Trophoblast cell (in vitro differentiated cells and primary cell): ENCODE data around the gene ZGRF1.

Source experiments
- DNase-seq, 2 donors: peaks; one replicate each; pipeline ENCODE4 v3.0.0-alpha.2; 2016
- H2AFZ ChIP-seq: 2 replicates; pipeline ENCODE4 v1.6.1; 2013; ENCODE audit warnings: low read length, moderate library complexity, mild to moderate bottlenecking; ENCODE audit not compliant: insufficient read depth, poor library complexity
- H2AK5ac ChIP-seq: 2 replicates; pipeline ENCODE4 v1.6.1; 2013; ENCODE audit warnings: mild to moderate bottlenecking, low read length
- H2BK120ac ChIP-seq: 2 replicates; pipeline ENCODE4 v1.6.1; 2013; ENCODE audit warnings: low read length, mild to moderate bottlenecking, moderate library complexity; ENCODE audit not compliant: insufficient read depth, poor library complexity
- H2BK12ac ChIP-seq: 2 replicates; pipeline ENCODE4 v1.6.1; 2013; ENCODE audit warnings: mild to moderate bottlenecking, low read length, moderate library complexity
- H2BK5ac ChIP-seq: 2 replicates; pipeline ENCODE4 v1.6.1; 2013; ENCODE audit warnings: low read length, low read depth, moderate library complexity, mild to moderate bottlenecking; ENCODE audit not compliant: poor library complexity
- H3K14ac ChIP-seq: 2 replicates; pipeline ENCODE4 v1.6.1; 2013; ENCODE audit warnings: mild to moderate bottlenecking, low read length
- H3K18ac ChIP-seq: 2 replicates; pipeline ENCODE4 v1.6.1; 2013; ENCODE audit warnings: mild to moderate bottlenecking, low read length
- H3K23ac ChIP-seq: 2 replicates; pipeline ENCODE4 v1.6.1; 2013; ENCODE audit warnings: low read length
- H3K27ac ChIP-seq: 2 replicates; pipeline ENCODE4 v1.5.1; 2013; ENCODE audit warnings: low read depth, mild to moderate bottlenecking, inconsistent platforms, low read length, moderate library complexity
- H3K27me3 ChIP-seq: 2 replicates; pipeline ENCODE4 v1.6.1; 2013; ENCODE audit warnings: inconsistent platforms, mild to moderate bottlenecking, low read length, moderate library complexity; ENCODE audit not compliant: insufficient read depth
- H3K36me3 ChIP-seq, 2 experiments: 1 replicate in 1 of 2; 2 replicates in 1 of 2; pipeline ENCODE4 v1.6.1; 2013; ENCODE audit warnings: low read length in 2 of 2, mild to moderate bottlenecking in 2 of 2, moderate library complexity in 1 of 2; ENCODE audit not compliant: insufficient read depth in 2 of 2, control insufficient read depth in 1 of 2
- H3K4ac ChIP-seq: 2 replicates; pipeline ENCODE4 v1.6.1; 2013; ENCODE audit warnings: low read depth, mild to moderate bottlenecking, low read length, moderate library complexity
- H3K4me1 ChIP-seq, 2 experiments: 1 replicate in 1 of 2; 2 replicates in 1 of 2; pipeline ENCODE4 v1.6.1; 2013; ENCODE audit warnings: low read length in 2 of 2, mild to moderate bottlenecking in 2 of 2, moderate library complexity in 1 of 2; ENCODE audit not compliant: insufficient read depth in 2 of 2, control insufficient read depth in 1 of 2
- H3K4me2 ChIP-seq: 2 replicates; pipeline ENCODE4 v1.6.1; 2013; ENCODE audit warnings: inconsistent platforms, mild to moderate bottlenecking, low read length, moderate library complexity
- H3K4me3 ChIP-seq: 2 replicates; pipeline ENCODE4 v1.5.1; 2013; ENCODE audit warnings: mild to moderate bottlenecking, low read depth, low read length, inconsistent platforms
- H3K79me1 ChIP-seq: one replicate; pipeline ENCODE4 v1.6.1; 2013; ENCODE audit warnings: low read length
- H3K79me2 ChIP-seq: 2 replicates; pipeline ENCODE4 v1.6.1; 2013; ENCODE audit warnings: low read length, mild to moderate bottlenecking; ENCODE audit not compliant: control insufficient read depth, insufficient read depth, poor library complexity
- H3K9ac ChIP-seq: 2 replicates; pipeline ENCODE4 v1.6.1; 2013; ENCODE audit warnings: mild to moderate bottlenecking, low read length
- H3K9me3 ChIP-seq: 2 replicates; pipeline ENCODE4 v1.6.1; 2013; ENCODE audit warnings: low read depth, mild to moderate bottlenecking, control low read depth, inconsistent platforms, low read length; ENCODE audit not compliant: insufficient read depth
- H4K12ac ChIP-seq: 2 replicates; pipeline ENCODE4 v1.6.1; 2013; ENCODE audit warnings: low read depth, mild to moderate bottlenecking, low read length, moderate library complexity
- H4K8ac ChIP-seq: 2 replicates; pipeline ENCODE4 v1.6.1; 2013; ENCODE audit warnings: low read depth, mild to moderate bottlenecking, low read length, moderate library complexity
- H4K91ac ChIP-seq: one replicate; pipeline ENCODE4 v1.6.1; 2013; ENCODE audit warnings: low read depth, mild to moderate bottlenecking, low read length, moderate library complexity
- WGBS: extraction: QIAGEN DNeasy Blood & Tissue Kit; methylation state at CpG from one replicate; pipeline ENCODE4 v1.1.7; 2013; ENCODE audit warnings: missing lambda C conversion rate; ENCODE audit not compliant: insufficient read length, insufficient coverage; ENCODE audit errors: extremely low coverage; 5-methylcytosine and 5-hydroxymethylcytosine counted together

The ZGRF1 gene

GRCh38 chr4:112592717-112593116 lies 44.0 kb downstream of the ZGRF1 start:
- H2AFZ ChIP-seq, result no peak overlapping the region
- no peak overlapping the region for H3K4me3 ChIP-seq
- no peak overlapping the region for H3K4ac ChIP-seq
- no peak overlapping the region for H2BK12ac ChIP-seq
- H3K9ac ChIP-seq, result no peak overlapping the region
- no peak overlapping the region for H3K27ac ChIP-seq
- no peak overlapping the region for H2AK5ac ChIP-seq
- peaks cover 0 to 4% of the 10 kb centered on the region in 2 experiments for H3K4me1 ChIP-seq
- no peak overlapping the region for H3K4me2 ChIP-seq
- H3K9me3 ChIP-seq, result no peaks in the 10 kb centered on the region
- no peaks in the 10 kb centered on the region for H3K27me3 ChIP-seq
- no peaks in the 10 kb centered on the region for H3K79me2 ChIP-seq
- H3K36me3 ChIP-seq, result no peaks in the 10 kb centered on the region
- no peak overlapping the region for H4K12ac ChIP-seq
- H3K18ac ChIP-seq, result no peak overlapping the region
- no peak overlapping the region for H3K14ac ChIP-seq
- H2BK5ac ChIP-seq, result no peak overlapping the region
- no peak overlapping the region for H2BK120ac ChIP-seq
- no peaks in the 10 kb centered on the region for H3K79me1 ChIP-seq
- no peak overlapping the region for H4K91ac ChIP-seq
- no peak overlapping the region for H3K23ac ChIP-seq
- no peak overlapping the region for H4K8ac ChIP-seq
- no peak for DNase-seq

- Histone ChIP-seq H3K4me3 (no peak overlapping the region), H4K8ac (no peak overlapping the region), H3K27me3 (no peaks in the 10 kb centered on the region), H2AK5ac (no peak overlapping the region), H3K36me3 (no peaks in the 10 kb centered on the region), H3K23ac (no peak overlapping the region), H3K27ac (no peak overlapping the region), H3K9ac (no peak overlapping the region), H2AFZ (no peak overlapping the region), H3K79me2 (no peaks in the 10 kb centered on the region), H3K4me1 (peaks cover 0 to 4% of the 10 kb centered on the region in 2 experiments), H3K14ac (no peak overlapping the region), H2BK5ac (no peak overlapping the region), H3K9me3 (no peaks in the 10 kb centered on the region), H4K12ac (no peak overlapping the region), H3K18ac (no peak overlapping the region), H4K91ac (no peak overlapping the region), H3K4me2 (no peak overlapping the region), H2BK120ac (no peak overlapping the region), H3K79me1 (no peaks in the 10 kb centered on the region), H2BK12ac (no peak overlapping the region), H3K4ac (no peak overlapping the region)
- no CpG with 5 or more reads among the region's 1 CpG for WGBS
- DNase-seq, result no peak
Measured at GRCh38 chr4:112591593-112591992, 45.1 kb downstream of the ZGRF1 start.

GRCh38 chr4:112589206-112589605 lies 47.5 kb downstream of the ZGRF1 start:
- H2AK5ac ChIP-seq, result no peak overlapping the region
- no peak overlapping the region for H4K12ac ChIP-seq
- H2AFZ ChIP-seq, result no peak overlapping the region
- no peaks in the 10 kb centered on the region for H3K79me2 ChIP-seq
- no peak overlapping the region for H2BK12ac ChIP-seq
- no peak overlapping the region for H4K91ac ChIP-seq
- H3K18ac ChIP-seq, result no peak overlapping the region
- H3K79me1 ChIP-seq, result no peaks in the 10 kb centered on the region
- no peak overlapping the region for H3K27ac ChIP-seq
- H3K27me3 ChIP-seq, result no peaks in the 10 kb centered on the region
- H4K8ac ChIP-seq, result no peak overlapping the region
- H3K4me2 ChIP-seq, result no peak overlapping the region
- H3K9ac ChIP-seq, result no peak overlapping the region
- peaks cover 0 to 4% of the 10 kb centered on the region in 2 experiments for H3K4me1 ChIP-seq
- H3K4ac ChIP-seq, result no peak overlapping the region
- no peak overlapping the region for H2BK120ac ChIP-seq
- no peak overlapping the region for H3K4me3 ChIP-seq
- H3K9me3 ChIP-seq, result no peaks in the 10 kb centered on the region
- H3K14ac ChIP-seq, result no peak overlapping the region
- no peak for DNase-seq
- no peak overlapping the region for H3K23ac ChIP-seq
- H2BK5ac ChIP-seq, result no peak overlapping the region
- H3K36me3 ChIP-seq, result peaks cover 0 to 2% of the 10 kb centered on the region in 2 experiments

- H2BK12ac ChIP-seq, result no peak overlapping the region
- no peak overlapping the region for H2BK5ac ChIP-seq
- H4K8ac ChIP-seq, result no peak overlapping the region
- H3K79me1 ChIP-seq, result no peaks in the 10 kb centered on the region
- no peak overlapping the region for H2AK5ac ChIP-seq
- no peak overlapping the region for H3K14ac ChIP-seq
- H3K4me1 ChIP-seq, result peaks cover 0 to 1% of the 10 kb centered on the region in 2 experiments
- no peak overlapping the region for H3K4me2 ChIP-seq
- no peaks in the 10 kb centered on the region for H3K27me3 ChIP-seq
- no peak overlapping the region for H3K9ac ChIP-seq
- no peak overlapping the region for H3K18ac ChIP-seq
- no peak overlapping the region for H3K23ac ChIP-seq
- no peak overlapping the region for H2AFZ ChIP-seq
- H3K36me3 ChIP-seq, result peaks cover 2 to 7% of the 10 kb centered on the region in 2 experiments
- no peak overlapping the region for H3K4ac ChIP-seq
- H4K12ac ChIP-seq, result no peak overlapping the region
- no peak overlapping the region for H4K91ac ChIP-seq
- no peak for DNase-seq
- H3K27ac ChIP-seq, result no peak overlapping the region
- WGBS, result no CpG with 5 or more reads among the region's 2 CpGs
- no peaks in the 10 kb centered on the region for H3K79me2 ChIP-seq
- H3K9me3 ChIP-seq, result no peaks in the 10 kb centered on the region
- H3K4me3 ChIP-seq, result no peak overlapping the region
- no peak overlapping the region for H2BK120ac ChIP-seq
Measured at GRCh38 chr4:112585977-112586736, 50.6 kb downstream of the ZGRF1 start.
